Measurements from ENCODE around the gene S100A5.

- TF ChIP-seq, protein P1, sequence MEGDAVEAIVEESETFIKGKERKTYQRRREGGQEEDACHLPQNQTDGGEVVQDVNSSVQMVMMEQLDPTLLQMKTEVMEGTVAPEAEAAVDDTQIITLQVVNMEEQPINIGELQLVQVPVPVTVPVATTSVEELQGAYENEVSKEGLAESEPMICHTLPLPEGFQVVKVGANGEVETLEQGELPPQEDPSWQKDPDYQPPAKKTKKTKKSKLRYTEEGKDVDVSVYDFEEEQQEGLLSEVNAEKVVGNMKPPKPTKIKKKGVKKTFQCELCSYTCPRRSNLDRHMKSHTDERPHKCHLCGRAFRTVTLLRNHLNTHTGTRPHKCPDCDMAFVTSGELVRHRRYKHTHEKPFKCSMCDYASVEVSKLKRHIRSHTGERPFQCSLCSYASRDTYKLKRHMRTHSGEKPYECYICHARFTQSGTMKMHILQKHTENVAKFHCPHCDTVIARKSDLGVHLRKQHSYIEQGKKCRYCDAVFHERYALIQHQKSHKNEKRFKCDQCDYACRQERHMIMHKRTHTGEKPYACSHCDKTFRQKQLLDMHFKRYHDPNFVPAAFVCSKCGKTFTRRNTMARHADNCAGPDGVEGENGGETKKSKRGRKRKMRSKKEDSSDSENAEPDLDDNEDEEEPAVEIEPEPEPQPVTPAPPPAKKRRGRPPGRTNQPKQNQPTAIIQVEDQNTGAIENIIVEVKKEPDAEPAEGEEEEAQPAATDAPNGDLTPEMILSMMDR (conservative IDR thresholded peaks at IDR 0.05; ENCODE audit: low read length): no peak
- TF ChIP-seq EZH2phosphoT487 (IDR thresholded peaks at IDR 0.05; ENCODE audit: borderline replicate concordance): no peak
Measured at GRCh38 chr1:153515504-153516394, 25.0 kb downstream of the S100A5 start.
